Activated CD8-positive, alpha-beta memory T cell treated with anti-CD3 and anti-CD28 coated beads for 36 hours (primary cell): ENCODE results near the gene SLC25A21. TPM values are rescaled to one million over a fixed set of nuclear protein-coding genes. Genes with fewer than 3 reads are reported as not detected.
"Not testable (repeated sequence)": the region's sequence is repeated elsewhere in the genome, so short reads cannot be mapped to it uniquely, and the experiment has no call there.

ENCODE experiments used
- CTCF ChIA-PET: fragments of 350-600 bp; sonication (Branson Sonifier 250); formaldehyde crosslinking; loops from one replicate; lab custom pipeline; 2021; ENCODE audit warnings: antibody characterized with exemption; lab: Charles Lee
- POLR2A ChIA-PET: fragments of 350-600 bp; sonication (Branson Sonifier 250); formaldehyde crosslinking; loops from one replicate; lab custom pipeline; 2021; ENCODE audit warnings: antibody characterized with exemption; lab: Charles Lee
- total RNA-seq, 2 experiments: library from RNA; stranded (reverse); gene quantifications; one replicate each; pipeline ENCODE4 v1.2.3, GENCODE V29; 2021

The SLC25A21 gene
- total RNA-seq, result not detected

DNA sequence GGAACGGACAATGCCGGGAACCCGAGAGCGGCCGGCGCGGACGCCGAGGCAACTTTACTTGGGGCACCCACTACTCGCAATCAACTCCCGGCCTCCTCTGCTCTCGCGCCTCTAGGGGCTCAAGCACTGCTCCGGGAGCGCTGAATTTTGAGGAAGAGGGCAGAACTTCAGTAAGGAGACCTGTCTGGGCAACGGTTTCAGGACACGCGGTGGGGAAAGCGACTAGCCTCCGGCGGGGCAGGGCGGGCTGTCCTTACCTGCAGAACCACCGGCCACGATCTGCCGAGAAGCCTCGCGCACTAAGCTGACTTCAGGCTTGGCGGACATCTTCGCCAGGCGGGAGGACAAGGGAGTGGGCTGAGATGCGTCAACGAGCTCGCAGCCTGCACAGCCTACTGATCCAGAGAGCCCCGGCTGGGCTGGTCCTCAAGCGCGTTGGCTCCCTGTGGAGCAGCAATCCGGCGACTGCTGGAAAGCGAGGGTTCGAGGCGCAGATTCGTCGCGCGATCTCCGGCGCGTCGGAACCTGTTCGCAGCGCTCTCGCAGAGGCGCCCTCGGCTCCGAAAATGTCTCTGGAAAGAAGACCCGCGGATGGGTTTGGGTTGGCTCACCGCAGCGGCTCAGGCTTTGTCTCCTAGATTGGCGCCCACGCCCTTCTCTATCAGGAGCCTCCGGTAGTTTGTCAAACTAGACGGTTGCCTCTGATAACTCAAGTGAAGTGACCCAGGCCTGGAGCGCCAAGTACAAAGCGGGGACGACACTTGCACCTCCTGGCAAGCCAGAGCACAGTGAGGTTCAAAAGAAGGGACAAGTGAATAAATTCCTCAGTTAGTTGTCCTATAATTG, at the start of gene SLC25A21:
TSS of gene SLC25A21 (minus strand) at position 583 of the 846 bp plus-strand sequence.
- CTCF ChIA-PET, result no interaction called here
- POLR2A ChIA-PET, result no interaction called here

DNA sequence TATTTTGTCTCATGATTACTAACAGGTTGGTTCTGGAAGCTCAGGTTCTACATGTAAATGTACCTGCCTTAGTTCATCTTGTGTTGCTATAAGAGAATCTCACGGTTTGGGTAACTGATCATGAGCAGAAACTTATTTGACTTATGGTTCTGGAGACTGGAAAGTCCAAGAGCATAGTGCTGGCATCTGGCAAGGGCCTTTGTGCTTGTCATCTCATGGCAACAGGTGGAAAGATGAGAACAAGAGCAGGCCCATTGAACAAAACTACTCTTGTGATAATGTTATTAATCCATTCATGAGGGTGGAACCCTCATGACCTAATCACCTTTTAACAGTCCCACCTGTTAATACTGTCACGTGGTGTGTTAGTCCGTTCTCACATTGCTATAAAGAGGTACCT, 48.7 kb upstream of the SLC25A21 start:
- ChIA-PET CTCF (no interaction called here), POLR2A (no interaction called here)

DNA sequence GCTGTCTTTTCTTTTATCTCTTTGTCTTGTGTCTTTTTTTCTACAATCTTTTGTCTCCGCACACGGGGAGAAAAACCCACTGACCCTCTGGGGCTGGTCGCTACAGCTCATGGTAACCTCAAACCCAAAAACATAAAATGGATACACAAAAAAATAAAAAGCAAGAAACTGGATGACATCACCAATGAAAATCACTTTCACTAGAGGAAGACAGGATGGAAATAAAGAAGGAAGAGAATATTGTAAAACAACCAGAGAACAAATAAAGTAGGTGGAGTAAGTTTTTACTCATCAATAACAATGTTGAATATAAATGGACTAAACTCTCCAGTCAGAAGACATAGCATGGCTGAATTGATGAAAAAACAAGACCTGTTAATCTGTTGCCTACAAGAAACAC, 42.9 kb upstream of the SLC25A21 start:
- ChIA-PET CTCF (no interaction called here), POLR2A (no interaction called here)

DNA sequence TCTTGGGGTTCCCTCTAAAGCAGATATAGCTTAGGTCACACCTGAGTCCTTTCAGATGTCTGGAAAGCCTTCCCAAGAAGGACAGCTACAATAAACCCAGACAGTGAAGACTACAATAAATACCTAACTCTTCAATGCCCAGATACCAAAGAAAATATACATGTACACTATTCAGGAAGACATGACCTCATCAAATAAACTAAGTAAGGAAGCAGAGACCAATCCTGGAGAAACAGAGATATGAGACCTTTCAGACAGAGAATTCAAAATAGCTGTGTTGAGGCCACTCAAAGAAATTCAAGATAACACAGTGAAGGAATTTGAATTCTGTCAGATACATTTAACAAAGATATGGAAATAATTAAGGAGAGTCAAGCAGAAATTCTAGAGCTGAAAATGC, 40.6 kb upstream of the SLC25A21 start:
- ChIA-PET POLR2A (no interaction called here), CTCF (no interaction called here)

DNA sequence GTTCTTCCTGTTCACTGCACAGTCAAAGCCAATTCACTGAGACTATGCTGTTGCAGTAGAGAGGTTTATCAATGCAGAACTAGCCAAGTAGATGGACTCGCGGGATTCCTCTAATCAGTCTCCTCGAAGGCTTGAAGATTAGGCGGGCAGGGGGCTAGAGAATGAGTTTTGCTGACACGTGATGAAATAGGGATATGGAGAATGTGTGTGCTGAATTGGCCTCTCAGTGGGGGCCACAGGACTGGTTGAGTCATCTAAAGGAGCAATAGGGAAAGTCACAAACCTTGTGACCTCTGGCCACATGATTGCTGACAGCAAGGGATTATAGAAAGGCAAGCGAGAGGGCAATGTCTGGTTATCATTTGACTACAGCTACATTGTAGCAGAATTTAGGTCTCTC, 38.0 kb upstream of the SLC25A21 start:
- POLR2A ChIA-PET, result no interaction called here
- CTCF ChIA-PET, result no interaction called here

DNA sequence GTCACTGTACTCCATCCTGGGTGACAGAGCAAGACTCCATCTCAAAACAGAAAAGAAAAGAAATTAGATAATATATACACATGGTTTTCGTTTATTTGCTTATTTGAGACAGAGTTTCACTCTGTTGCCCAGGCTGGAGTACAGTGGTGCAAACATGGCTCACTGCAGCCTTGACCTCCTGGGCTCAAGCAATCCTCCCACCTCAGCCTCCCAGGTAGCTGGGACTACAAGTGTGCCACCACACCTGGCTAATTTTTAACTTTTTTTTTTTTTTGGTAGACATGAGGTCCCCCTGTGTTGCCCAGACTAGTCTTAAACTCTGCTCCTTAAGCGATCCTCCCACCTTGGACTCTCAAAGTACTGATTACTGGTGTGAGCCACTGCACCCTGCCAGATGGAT, 37.2 kb upstream of the SLC25A21 start:
- POLR2A ChIA-PET, CTCF ChIA-PET: not testable (repeated sequence)

DNA sequence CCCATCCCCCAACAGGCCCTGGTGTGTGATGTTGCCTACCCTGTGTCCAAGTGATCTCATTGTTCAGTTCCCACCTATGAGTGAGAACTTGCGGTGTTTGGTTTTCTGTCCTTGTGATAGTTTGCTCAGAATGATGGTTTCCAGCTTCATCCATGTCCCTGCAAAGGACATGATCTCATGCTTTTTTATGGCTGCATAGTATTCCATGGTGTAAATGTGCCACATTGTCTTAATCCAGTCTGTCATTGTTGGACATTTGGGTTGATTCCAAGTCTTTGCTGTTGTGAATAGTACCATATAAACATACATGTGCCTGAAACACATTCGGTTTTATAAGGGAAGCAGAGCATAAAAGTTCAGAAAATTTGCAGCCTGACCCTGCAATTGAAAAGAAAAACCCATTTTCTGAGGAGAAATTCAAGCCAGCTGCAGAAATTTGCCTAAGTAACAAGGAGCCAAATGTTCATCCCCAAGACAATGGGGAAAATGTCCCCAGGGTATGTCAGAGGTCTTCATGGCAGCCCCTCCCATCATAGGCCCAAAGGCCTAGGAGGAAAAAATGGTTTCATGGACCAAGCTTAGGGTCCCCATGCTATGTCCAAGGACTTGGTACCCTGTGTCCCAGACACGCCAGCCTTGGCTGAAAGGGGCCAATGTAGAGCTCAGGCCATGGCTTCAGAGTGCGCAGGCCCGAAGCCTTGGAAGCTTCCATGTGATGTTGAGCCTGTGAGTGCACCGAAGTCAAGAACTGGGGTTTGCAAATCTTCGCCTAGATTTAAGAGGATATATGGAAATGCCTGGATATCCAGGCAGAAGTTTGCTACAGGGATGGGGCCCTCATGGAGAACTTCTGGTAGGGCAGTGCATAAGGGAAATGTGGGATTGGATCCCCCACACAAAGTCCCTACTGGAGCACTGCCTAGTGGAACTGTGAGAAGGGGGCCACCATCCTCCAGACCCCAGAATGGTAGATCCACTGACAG, 33.5 kb upstream of the SLC25A21 start:
- POLR2A ChIA-PET, CTCF ChIA-PET: not testable (repeated sequence)

DNA sequence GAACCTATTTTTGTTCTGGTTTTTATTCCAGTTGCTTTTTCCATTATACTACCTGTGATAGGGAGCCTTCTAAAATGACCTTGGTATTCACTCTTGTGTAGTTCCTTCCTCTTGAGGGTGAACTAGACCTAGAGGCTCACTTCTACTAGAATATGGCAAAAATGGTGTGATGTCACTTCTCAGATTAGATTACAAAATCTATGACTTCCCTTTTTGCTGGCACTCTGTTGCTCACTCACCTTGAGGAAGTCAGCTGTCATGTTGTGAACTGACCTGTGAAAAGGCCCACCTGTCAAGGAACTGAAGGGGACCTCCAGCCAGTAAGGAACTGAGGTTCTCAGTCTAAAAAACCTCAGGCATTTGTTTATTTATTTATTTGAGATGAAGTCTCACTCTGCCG, 31.0 kb upstream of the SLC25A21 start:
- CTCF ChIA-PET, result no interaction called here
- POLR2A ChIA-PET, result no interaction called here

DNA sequence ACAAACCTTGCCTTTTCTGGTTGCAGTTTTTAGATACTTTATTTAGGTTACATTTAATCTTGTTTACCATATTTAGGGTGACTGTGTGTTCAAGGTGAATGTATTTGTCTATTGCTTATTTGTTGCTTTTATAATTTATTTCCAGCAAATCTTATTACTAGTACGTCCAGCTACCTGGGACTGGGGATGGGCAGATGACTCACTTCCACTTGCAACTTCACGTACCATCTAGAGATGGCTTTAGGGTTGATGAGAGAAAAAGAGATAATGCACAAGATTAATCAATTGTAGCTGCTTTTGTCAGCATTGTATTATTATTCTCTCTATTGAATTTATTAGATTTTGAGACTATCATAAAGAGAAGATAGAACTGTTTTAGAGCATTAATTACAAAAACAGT, 30.4 kb upstream of the SLC25A21 start:
- CTCF ChIA-PET, result interaction anchor here (0.6 kb wide), 1 partner anchor 1168 kb away, joined by 3 read pairs; no protein-coding TSS in a partner anchor
- POLR2A ChIA-PET, result no interaction called here

DNA sequence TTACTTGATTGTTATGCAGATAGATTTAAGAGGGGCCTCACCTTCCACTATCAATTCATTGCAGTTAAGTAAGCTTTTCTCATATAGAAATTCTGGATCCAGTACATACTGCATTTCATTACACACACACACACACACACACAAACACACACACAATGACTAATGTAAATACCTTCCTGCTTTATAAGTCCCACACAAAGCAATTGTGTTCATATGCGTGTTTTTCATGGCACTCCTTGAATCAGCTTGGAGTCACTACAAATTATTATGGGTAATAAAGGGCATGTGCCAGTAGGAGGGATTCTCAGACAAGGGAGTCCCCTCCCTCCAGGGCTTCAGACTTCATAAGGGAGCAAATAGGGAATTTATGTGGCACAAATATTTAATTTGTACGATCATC, 29.9 kb upstream of the SLC25A21 start:
- ChIA-PET POLR2A (no interaction called here), CTCF (interaction anchor here (0.6 to 1.7 kb wide), 2 partner anchors 28 to 1168 kb away, joined by 3 read pairs; no protein-coding TSS in a partner anchor)

DNA sequence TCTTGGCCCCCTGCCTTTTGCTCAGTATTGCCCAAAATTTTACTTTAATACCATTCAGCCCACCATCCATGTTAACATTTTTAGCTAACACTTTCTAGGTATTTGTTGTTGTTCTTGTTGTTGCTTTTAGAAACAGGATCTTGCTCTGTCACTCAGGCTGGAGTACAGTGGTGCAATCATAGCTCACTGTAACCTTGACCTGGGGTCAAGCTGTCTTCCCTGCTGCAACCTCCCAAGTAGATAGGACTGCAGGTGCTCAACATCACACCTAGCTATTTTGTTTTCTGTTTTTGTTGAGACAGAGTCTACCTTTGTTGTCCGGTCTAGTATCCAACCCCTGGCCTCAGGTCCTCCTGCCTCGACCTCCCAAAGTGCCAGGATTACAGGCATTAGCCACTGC, 29.3 kb upstream of the SLC25A21 start:
- POLR2A ChIA-PET, result no interaction called here

DNA sequence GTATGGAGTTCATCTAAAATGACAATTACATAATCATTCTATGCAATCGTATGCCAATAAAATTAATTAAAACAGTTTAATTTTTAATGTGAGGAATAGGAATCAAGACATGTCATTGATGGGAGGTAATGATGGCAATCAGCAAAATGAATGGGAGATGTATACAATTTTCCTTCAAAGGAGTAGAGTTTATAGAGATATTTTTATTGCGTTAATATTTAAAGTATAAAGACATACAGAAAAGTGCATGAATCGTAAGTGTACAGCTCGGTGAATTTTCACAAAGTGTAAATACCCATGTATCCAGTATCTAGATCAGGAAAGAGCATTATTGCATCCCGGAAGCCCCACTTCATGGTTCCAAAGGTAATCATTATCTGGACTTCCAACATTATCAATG, 26.5 kb upstream of the SLC25A21 start:
- CTCF ChIA-PET, result no interaction called here
- POLR2A ChIA-PET, result no interaction called here

More for the DNA sequence above, 29.3 kb upstream of the SLC25A21 start:
- CTCF ChIA-PET, result interaction anchor here (1.7 kb wide), 1 partner anchor 29 kb away, joined by 3 read pairs; no protein-coding TSS in a partner anchor

DNA sequence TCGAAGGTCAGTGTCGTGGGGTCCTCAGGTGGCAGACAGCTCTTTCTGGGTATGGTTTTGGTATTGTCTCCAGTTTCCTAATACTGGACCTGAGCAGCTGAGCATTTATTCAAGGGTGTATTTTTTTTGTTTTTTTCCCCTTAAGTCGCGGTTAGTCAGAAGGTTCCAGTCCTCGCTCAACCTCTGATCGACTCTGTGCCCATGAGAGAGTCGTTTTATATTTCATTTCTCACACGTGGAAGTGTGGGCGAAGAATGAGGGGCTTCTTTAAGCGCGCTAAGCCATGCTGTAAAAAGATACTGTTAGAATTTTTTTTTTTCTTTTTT, 25.8 kb upstream of the SLC25A21 start:
- ChIA-PET CTCF (no interaction called here), POLR2A (no interaction called here)

DNA sequence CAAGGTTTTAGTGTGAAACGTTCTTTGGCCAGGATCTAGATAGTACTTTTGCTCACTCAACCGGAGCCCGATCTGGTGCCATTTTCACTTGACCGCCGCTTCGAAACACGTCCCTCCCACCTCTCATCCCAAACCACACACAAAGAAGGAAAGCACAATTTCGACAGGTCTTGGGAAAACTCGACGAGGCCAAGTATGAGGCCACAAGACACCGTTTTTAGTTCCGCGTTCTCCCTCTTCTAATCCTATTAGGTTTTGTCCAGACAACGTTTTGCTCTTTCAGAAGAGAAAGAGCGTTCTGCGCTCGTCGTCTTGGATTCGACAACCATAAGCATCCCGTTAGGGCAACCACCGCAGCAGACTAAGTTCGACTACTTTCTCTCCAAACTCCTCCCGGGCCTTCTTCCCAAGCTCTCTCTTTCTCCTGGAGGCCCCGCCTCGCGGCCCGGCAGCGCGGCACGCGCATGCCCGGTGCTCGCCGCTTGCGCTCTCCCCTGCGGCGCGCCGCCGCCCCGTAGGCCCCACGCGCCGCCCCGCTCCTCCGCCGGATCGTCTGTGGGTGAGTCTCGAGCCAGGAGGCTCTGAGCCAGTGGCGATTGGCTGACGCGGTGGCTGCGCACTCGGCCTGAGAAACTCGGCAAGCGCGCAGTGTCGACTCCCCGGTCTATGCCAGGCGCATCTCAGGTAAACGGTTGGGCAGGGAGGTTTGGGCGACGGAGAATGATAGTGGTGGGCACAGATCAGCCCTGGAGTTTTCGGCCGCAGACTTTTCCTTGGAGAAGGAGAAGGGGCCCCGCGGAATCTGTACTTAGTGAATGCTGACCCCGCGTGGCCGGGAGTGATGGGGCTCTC, 25.2 kb upstream of the SLC25A21 start, which contains the start of gene MIPOL1:
TSS of gene MIPOL1 (plus strand) at position 517 of the 852 bp plus-strand sequence. CDS start 49,952 bp downstream, outside the sequence.
- CTCF ChIA-PET, result no interaction called here
- POLR2A ChIA-PET, result no interaction called here

DNA sequence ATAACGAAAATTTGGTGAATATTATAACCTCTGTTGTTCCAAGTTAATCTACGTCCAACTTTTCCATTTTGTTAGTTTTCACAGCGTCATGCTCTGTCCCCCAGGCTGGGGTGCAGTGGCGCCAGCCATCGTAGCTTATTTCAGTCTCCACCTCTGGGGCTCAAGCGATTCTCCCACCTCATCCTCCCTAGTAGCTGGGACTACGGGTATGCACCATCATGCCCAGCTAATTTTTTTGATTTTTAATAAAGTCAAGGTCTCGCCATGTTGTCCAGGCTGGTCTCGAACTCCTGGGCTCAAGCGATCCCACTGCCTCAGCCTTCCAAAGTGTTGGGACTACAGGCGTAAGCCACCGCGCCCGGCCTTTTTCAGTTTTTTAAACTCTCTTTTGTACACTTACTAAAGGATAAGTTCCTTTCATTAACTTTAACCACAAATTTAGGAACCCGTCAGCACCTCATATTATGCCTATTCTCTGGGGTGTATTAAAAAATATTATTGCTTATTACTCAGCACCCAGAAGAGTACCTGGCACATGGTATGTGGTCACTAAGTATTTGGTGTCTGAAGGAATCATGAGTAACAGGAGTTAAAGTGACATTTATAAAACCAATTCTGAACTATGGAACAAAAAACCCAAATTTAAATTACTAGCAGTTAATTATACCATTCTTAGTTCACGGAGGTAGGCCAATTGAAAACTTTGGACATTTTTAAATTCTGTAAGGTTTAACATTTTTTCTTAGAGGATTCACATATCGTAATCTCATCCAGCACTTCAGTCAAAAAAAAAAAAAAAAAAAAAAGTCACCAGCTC, 24.4 kb upstream of the SLC25A21 start:
- ChIA-PET POLR2A (no interaction called here), CTCF (interaction anchor here (0.6 kb wide), 1 partner anchor 684 kb away, joined by 3 read pairs; no protein-coding TSS in a partner anchor)

DNA sequence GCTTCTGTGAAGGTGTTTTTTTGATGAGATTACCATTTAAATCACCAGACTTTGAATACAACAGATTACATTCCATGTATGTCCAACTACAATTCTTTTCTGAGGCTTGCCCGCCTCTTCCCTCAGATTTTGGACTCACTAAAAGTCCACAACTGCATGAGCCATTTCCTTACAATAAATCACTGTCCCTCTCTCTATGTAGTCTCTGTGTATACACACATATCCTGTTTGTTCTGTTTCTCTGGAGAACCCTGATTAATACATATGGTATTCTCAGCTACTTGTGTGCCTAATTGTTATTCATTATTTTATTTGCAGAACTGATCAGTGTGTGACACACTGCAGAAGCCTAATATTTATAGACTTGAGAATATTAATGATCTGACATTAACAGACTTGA, 22.9 kb upstream of the SLC25A21 start:
- POLR2A ChIA-PET, result no interaction called here

DNA sequence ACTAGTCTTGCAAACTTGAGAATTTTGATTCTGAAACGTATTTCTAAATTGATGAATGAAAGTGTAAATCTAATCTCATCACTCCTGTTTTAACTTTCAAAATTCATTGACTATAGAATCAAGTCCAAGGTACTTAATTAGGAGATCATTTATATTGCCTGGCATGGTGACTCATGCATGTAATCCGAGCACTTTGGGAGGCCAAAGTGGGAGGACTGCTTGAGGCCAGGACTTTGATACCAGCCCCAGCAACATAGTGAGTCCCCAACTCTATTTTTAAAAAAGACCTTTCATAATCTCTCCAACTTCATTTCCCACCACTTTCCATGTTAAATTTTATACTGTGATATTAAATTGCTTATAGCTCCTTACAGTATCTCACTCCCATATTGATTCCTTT, 22.3 kb upstream of the SLC25A21 start:
- POLR2A ChIA-PET, result no interaction called here
- CTCF ChIA-PET, result no interaction called here

More for the DNA sequence above, 22.9 kb upstream of the SLC25A21 start:
- CTCF ChIA-PET, result no interaction called here

DNA sequence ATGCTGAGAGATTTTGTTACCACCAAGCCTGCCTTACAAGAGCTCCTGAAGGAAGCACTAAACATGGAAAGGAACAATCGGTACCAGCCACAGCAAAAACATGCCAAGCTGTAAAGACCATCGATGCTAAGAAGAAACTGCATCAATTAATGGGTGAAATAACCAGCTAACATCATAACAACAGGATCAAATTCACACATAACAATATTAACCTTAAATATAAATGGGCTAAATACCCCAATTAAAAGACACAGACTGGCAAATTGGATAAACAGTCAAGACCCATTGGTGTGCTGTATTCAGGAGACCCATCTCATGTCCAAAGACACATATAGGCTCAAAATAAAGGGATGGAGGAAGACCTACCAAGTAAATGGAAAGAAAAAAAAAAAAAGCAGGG, 17.3 kb upstream of the SLC25A21 start:
- POLR2A ChIA-PET, CTCF ChIA-PET: not testable (repeated sequence)
